Measurements from ENCODE around the gene TM9SF3. TPM values are rescaled to one million over a fixed set of nuclear protein-coding genes. Genes with fewer than 3 reads are reported as not detected.

Gene TM9SF3
- total and polyA plus RNA-seq, 2 experiments from 2014 or later: 141 to 186 TPM

DNA sequence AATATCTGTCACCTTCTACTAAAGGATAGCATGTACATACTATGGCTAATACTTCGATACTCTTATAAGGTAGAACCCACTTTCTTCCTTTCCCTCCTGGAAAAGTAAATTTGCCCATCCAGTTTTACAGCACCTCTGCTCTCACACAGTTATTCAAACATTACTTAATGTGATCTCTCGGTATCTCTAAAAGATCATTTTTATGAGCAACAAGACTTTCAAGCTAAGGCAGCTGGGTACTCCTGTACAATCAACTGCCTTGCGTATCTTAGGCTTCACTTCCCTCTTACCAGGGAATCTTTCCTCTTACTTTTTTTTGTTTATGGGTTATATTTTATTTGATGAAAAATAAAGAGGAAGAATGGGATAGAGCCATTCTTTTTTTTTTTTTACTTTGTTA lies 46.6 kb downstream of the TM9SF3 start:
- H3K27ac ChIP-seq: no peak overlapping the region
- TF ChIP-seq EZH2 (IDR thresholded peaks at IDR 0.05; ENCODE audit: borderline replicate concordance) (no peak), EZH2phosphoT487 (IDR thresholded peaks at IDR 0.05; ENCODE audit: low read depth, severe bottlenecking, unreplicated experiment) (no peak)
- TF ChIP-seq, protein P1, sequence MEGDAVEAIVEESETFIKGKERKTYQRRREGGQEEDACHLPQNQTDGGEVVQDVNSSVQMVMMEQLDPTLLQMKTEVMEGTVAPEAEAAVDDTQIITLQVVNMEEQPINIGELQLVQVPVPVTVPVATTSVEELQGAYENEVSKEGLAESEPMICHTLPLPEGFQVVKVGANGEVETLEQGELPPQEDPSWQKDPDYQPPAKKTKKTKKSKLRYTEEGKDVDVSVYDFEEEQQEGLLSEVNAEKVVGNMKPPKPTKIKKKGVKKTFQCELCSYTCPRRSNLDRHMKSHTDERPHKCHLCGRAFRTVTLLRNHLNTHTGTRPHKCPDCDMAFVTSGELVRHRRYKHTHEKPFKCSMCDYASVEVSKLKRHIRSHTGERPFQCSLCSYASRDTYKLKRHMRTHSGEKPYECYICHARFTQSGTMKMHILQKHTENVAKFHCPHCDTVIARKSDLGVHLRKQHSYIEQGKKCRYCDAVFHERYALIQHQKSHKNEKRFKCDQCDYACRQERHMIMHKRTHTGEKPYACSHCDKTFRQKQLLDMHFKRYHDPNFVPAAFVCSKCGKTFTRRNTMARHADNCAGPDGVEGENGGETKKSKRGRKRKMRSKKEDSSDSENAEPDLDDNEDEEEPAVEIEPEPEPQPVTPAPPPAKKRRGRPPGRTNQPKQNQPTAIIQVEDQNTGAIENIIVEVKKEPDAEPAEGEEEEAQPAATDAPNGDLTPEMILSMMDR (IDR thresholded peaks at IDR 0.05; ENCODE audit: poor library complexity): no peak
- H3K9me3 ChIP-seq (ENCODE audit: low read depth): no peaks in the 10 kb centered on the region
- H3K9me2 ChIP-seq (replicated peaks; ENCODE audit: insufficient read depth): no peaks in the 10 kb centered on the region
- H4K20me1 ChIP-seq (ENCODE audit: insufficient read depth, poor library complexity, severe bottlenecking): peaks cover 23% of the 10 kb centered on the region
- DNase-seq (ENCODE audit: low spot score): no peak
- H3K4me3 ChIP-seq: no peak overlapping the region
- H3K27me3 ChIP-seq: no peaks in the 10 kb centered on the region
- no peak overlapping the region for H2AFZ ChIP-seq
- H3K79me2 ChIP-seq: peaks cover 53% of the 10 kb centered on the region
- 90% methylated on average over 3 of the region's 3 CpGs for WGBS (ENCODE audit: low lambda C conversion rate, missing lambda C conversion rate)
- no peak overlapping the region for H3K4me2 ChIP-seq
- H3K4me1 ChIP-seq (ENCODE audit: insufficient read depth): no peaks in the 10 kb centered on the region
- no peaks in the 10 kb centered on the region for H3K36me3 ChIP-seq (replicated peaks; ENCODE audit: insufficient read depth, low read depth)

GRCh38 chr10:96538683-96539082 lies 48.1 kb downstream of the TM9SF3 start:
- TF ChIP-seq EZH2phosphoT487 (IDR thresholded peaks at IDR 0.05; ENCODE audit: low read depth, severe bottlenecking, unreplicated experiment): no peak
- TF ChIP-seq EZH2 (IDR thresholded peaks at IDR 0.05; ENCODE audit: borderline replicate concordance): no peak
- TF ChIP-seq, protein P1 (IDR thresholded peaks at IDR 0.05; ENCODE audit: poor library complexity): no peak
- Histone ChIP-seq H3K79me2 (peaks cover 49% of the 10 kb centered on the region), H4K20me1 (ENCODE audit: insufficient read depth, poor library complexity, severe bottlenecking) (peaks cover 25% of the 10 kb centered on the region), H3K9me3 (ENCODE audit: low read depth) (no peaks in the 10 kb centered on the region), H3K27me3 (no peaks in the 10 kb centered on the region), H3K27ac (no peak overlapping the region), H2AFZ (no peak overlapping the region), H3K9me2 (replicated peaks; ENCODE audit: insufficient read depth) (no peaks in the 10 kb centered on the region), H3K36me3 (replicated peaks; ENCODE audit: insufficient read depth, low read depth) (no peaks in the 10 kb centered on the region), H3K4me3 (no peak overlapping the region), H3K4me1 (ENCODE audit: insufficient read depth) (no peaks in the 10 kb centered on the region), H3K4me2 (no peak overlapping the region)
- WGBS (ENCODE audit: low lambda C conversion rate, missing lambda C conversion rate): 100% methylated on average over 1 of the region's 1 CpG
- no peak for DNase-seq (ENCODE audit: low spot score)

DNA sequence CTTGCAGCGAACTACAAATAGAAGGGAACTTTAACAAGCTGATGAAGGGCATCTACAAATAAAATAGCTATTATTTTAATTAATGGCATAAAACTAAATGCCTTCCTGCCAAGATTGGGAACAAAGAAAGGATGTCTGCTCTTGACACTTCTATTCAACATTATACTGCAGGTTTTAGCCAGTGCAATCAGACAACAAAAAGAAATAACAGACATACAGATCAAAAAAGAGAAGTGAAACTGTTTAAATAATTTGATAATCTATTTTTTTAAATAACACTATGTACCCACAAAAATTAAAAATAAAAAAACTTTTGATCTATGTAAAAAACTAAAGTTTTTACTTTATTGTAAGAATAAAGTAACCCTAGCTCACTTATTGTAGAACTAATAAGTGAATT lies 50.7 kb downstream of the TM9SF3 start:
- H3K4me2 ChIP-seq: no peak overlapping the region
- DNase-seq (ENCODE audit: low spot score): no peak
- H2AFZ ChIP-seq: no peak overlapping the region
- H3K4me1 ChIP-seq (ENCODE audit: insufficient read depth): peaks cover 4% of the 10 kb centered on the region
- H3K9me2 ChIP-seq (replicated peaks; ENCODE audit: insufficient read depth): no peaks in the 10 kb centered on the region
- no peak overlapping the region for H3K4me3 ChIP-seq
- 100% methylated on average over 1 of the region's 1 CpG for WGBS (ENCODE audit: low lambda C conversion rate, missing lambda C conversion rate)
- no peaks in the 10 kb centered on the region for H3K27me3 ChIP-seq
- TF ChIP-seq EZH2phosphoT487 (IDR thresholded peaks at IDR 0.05; ENCODE audit: low read depth, severe bottlenecking, unreplicated experiment): no peak
- TF ChIP-seq, protein P1 (IDR thresholded peaks at IDR 0.05; ENCODE audit: poor library complexity): no peak
- TF ChIP-seq EZH2 (IDR thresholded peaks at IDR 0.05; ENCODE audit: borderline replicate concordance): no peak
- H3K9me3 ChIP-seq (ENCODE audit: low read depth): no peaks in the 10 kb centered on the region
- peaks cover 34% of the 10 kb centered on the region for H4K20me1 ChIP-seq (ENCODE audit: insufficient read depth, poor library complexity, severe bottlenecking)
- no peak overlapping the region for H3K27ac ChIP-seq
- peaks cover 51% of the 10 kb centered on the region for H3K79me2 ChIP-seq
- H3K36me3 ChIP-seq (replicated peaks; ENCODE audit: insufficient read depth, low read depth): no peaks in the 10 kb centered on the region

DNA sequence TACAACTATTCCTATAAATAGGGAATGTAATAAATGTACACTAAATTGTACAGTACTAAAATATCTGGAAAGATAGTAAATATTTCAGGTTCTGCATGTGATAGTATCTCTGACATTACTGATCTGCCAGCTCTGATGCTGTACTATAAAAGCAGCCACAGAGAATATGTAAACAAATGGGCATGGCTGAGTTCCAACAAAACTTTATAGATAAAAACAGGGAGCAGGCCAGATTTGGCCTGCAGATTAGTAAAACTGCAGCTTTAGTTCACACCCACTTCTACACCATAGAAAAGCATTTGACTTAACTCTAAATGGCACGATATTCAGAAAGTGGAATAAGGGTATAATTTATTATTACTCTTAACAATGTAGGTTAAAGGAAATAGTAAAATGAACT lies 54.3 kb downstream of the TM9SF3 start:
- H3K4me2 ChIP-seq: no peak overlapping the region
- DNase-seq (ENCODE audit: low spot score): no peak
- peaks cover 39% of the 10 kb centered on the region for H3K79me2 ChIP-seq
- H4K20me1 ChIP-seq (ENCODE audit: insufficient read depth, poor library complexity, severe bottlenecking): peaks cover 34% of the 10 kb centered on the region
- H2AFZ ChIP-seq: no peak overlapping the region
- no peaks in the 10 kb centered on the region for H3K9me2 ChIP-seq (replicated peaks; ENCODE audit: insufficient read depth)
- peaks cover 4% of the 10 kb centered on the region for H3K4me1 ChIP-seq (ENCODE audit: insufficient read depth)
- H3K4me3 ChIP-seq: no peak overlapping the region
- no peaks in the 10 kb centered on the region for H3K9me3 ChIP-seq (ENCODE audit: low read depth)
- H3K27me3 ChIP-seq: no peaks in the 10 kb centered on the region
- no peak overlapping the region for H3K27ac ChIP-seq
- no peaks in the 10 kb centered on the region for H3K36me3 ChIP-seq (replicated peaks; ENCODE audit: insufficient read depth, low read depth)
- no peak for TF ChIP-seq EZH2 (IDR thresholded peaks at IDR 0.05; ENCODE audit: borderline replicate concordance)
- no peak for TF ChIP-seq EZH2phosphoT487 (IDR thresholded peaks at IDR 0.05; ENCODE audit: low read depth, severe bottlenecking, unreplicated experiment)
- TF ChIP-seq, protein P1 (IDR thresholded peaks at IDR 0.05; ENCODE audit: poor library complexity): no peak
- WGBS (ENCODE audit: low lambda C conversion rate, missing lambda C conversion rate): 85% methylated on average over 1 of the region's 1 CpG
